K562 (cell line): ENCODE results near the gene PILRA. TPM values are rescaled to one million over a fixed set of nuclear protein-coding genes. Genes with fewer than 3 reads are reported as not detected.
A peak's percentile ranks its signal among the peaks of the same experiment; 100 is the strongest.

Experiments
- ATF3 ChIP-seq, 2 experiments: fragments of 450-650 bp in 1 of 2; sonication (generic) in 1 of 2; formaldehyde crosslinking in 1 of 2; IDR thresholded peaks in 1 of 2; conservative IDR thresholded peaks in 1 of 2; 2 replicates each; pipeline versions ENCODE4 v1.6.1 to v1.8.1; 2016 to 2023; ENCODE audit warnings: mild to moderate bottlenecking in 2 of 2, moderate library complexity in 2 of 2, inconsistent platforms in 1 of 2, missing genetic modification reagents in 1 of 2
- ATF7 ChIP-seq: fragments of 450-650 bp; IDR thresholded peaks from 2 replicates; pipeline ENCODE4 v1.7.1; 2014; ENCODE audit warnings: mild to moderate bottlenecking, moderate library complexity
- ETV1 ChIP-seq: fragments of 450-650 bp; conservative IDR thresholded peaks from 2 replicates; pipeline ENCODE4 v1.6.1; 2016; ENCODE audit warnings: missing genetic modification characterization, control low read depth, low read depth, missing compliant biosample characterization
- FOXK1 ChIP-seq: sonication (generic); formaldehyde crosslinking; IDR thresholded peaks from 2 replicates; pipeline ENCODE4 v1.8.0; 2022; ENCODE audit warnings: missing genetic modification reagents, mild to moderate bottlenecking, borderline replicate concordance
- FOXM1 ChIP-seq, 2 experiments: fragments of 450-650 bp in 1 of 2; sonication (generic) in 1 of 2; formaldehyde crosslinking in 1 of 2; IDR thresholded peaks; 2 replicates each; pipeline versions ENCODE4 v1.6.1 to v1.9.0; 2017 to 2022; ENCODE audit warnings: low read depth in 2 of 2, mild to moderate bottlenecking in 2 of 2, missing genetic modification reagents in 1 of 2, moderate library complexity in 1 of 2
- MBD2 ChIP-seq: sonication (generic); IDR thresholded peaks from 2 replicates; pipeline ENCODE4 v1.6.1; 2016; ENCODE audit warnings: low read depth, borderline replicate concordance
- PHB ChIP-seq: fragments of 250-450 bp; sonication (Bioruptor Pico); IDR thresholded peaks from 2 replicates; pipeline ENCODE4 v1.5.0; 2021
- RAD51 ChIP-seq: fragments of 450-650 bp; IDR thresholded peaks from 2 replicates; pipeline ENCODE4 v1.7.1; 2016; ENCODE audit warnings: low read depth, mild to moderate bottlenecking, borderline replicate concordance
- REST ChIP-seq, 2 experiments: fragments of 450-650 bp; formaldehyde crosslinking in 1 of 2; IDR thresholded peaks; 2 replicates each; pipeline versions ENCODE4 v1.4.0 to v1.6.1; 2014 to 2020; ENCODE audit warnings: mild to moderate bottlenecking in 2 of 2, borderline replicate concordance in 1 of 2, low read depth in 1 of 2
- RNF2 ChIP-seq: sonication (generic); IDR thresholded peaks from 2 replicates; pipeline ENCODE4 v1.6.1; 2016
- SAFB ChIP-seq: fragments of 200-400 bp; formaldehyde crosslinking; IDR thresholded peaks from 2 replicates; pipeline ENCODE4 v1.6.1; 2017; ENCODE audit warnings: low read depth, low read length, borderline replicate concordance
- SIN3B ChIP-seq: fragments of 450-650 bp; IDR thresholded peaks from 2 replicates; pipeline ENCODE4 v1.6.1; 2017; ENCODE audit warnings: low read depth, mild to moderate bottlenecking, moderate library complexity
- SMARCA4 ChIP-seq: fragments of 450-650 bp; IDR thresholded peaks from 2 replicates; pipeline ENCODE4 v1.6.1; 2016
- ZNF121 ChIP-seq: sonication (generic); formaldehyde crosslinking; conservative IDR thresholded peaks from 2 replicates; pipeline ENCODE4 v1.8.0; 2022; ENCODE audit warnings: missing genetic modification reagents
- ZNF134 ChIP-seq: fragments of 250-450 bp; sonication (Bioruptor Pico); conservative IDR thresholded peaks from 2 replicates; pipeline ENCODE4 v1.4.0; 2020
- polyA plus RNA-seq, 8 experiments: library from polyadenylated mRNA; depleted of rRNA in 4 of 8; stranded (reverse) in 5 of 8; unstranded in 3 of 8; fragments of >200 nt; fragmentation: Nextera tagmentation in 2 of 8; fragmentation: Illumina TruSeq in 1 of 8; extraction: Ambion mirVana in 2 of 8; extraction: Trizol in 1 of 8; gene quantifications; 2 replicates each; pipeline versions ENCODE4 v1.2.1 to v1.2.3, GENCODE V29; 2011 to 2014; ENCODE audit warnings: inconsistent platforms in 1 of 8, missing spikeins in 1 of 8
- total RNA-seq, 7 experiments: library from RNA; depleted of rRNA in 6 of 7; stranded (reverse); fragments of >200 nt in 6 of 7; fragmentation: Illumina TruSeq in 2 of 7; extraction: Trizol in 2 of 7; gene quantifications; 2 replicates each; pipeline versions ENCODE4 v1.2.1 to v1.2.3, GENCODE V29; 2011 to 2021; ENCODE audit warnings: low replicate concordance in 1 of 7
- TF ChIP-seq, protein P1 (sequence below): fragments of 450-650 bp; formaldehyde crosslinking; IDR thresholded peaks from 2 replicates; pipeline ENCODE4 v1.4.0; 2022; ENCODE audit warnings: missing genetic modification characterization

PILRA gene
- total and polyA plus RNA-seq, 9 of the 15 experiments (the other 6 are each of a cell fraction or from before 2014, with no cell fraction given) = 0.13 to 1.8 (median 0.62) TPM

- peak; percentile 49; the same call in 1 of the 2 replicates for TF ChIP-seq REST (IDR thresholded peaks at IDR 0.05; ENCODE audit: borderline replicate concordance)
- no peak for TF ChIP-seq REST (CRISPR knock-in tag; IDR thresholded peaks at IDR 0.05; ENCODE audit: low read depth)
- no peak for TF ChIP-seq ZNF134 (CRISPR knock-in tag)
- TF ChIP-seq, protein P1, sequence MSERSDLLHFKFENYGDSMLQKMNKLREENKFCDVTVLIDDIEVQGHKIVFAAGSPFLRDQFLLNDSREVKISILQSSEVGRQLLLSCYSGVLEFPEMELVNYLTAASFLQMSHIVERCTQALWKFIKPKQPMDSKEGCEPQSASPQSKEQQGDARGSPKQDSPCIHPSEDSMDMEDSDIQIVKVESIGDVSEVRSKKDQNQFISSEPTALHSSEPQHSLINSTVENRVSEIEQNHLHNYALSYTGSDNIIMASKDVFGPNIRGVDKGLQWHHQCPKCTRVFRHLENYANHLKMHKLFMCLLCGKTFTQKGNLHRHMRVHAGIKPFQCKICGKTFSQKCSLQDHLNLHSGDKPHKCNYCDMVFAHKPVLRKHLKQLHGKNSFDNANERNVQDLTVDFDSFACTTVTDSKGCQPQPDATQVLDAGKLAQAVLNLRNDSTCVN (CRISPR knock-in tag) = peak; percentile 71; the same call in 1 of the 2 replicates
- TF ChIP-seq FOXK1 (CRISPR knock-in tag) = peak; percentile 72; the same call in 1 of the 2 replicates
- no peak for TF ChIP-seq ZNF121 (CRISPR knock-in tag)
- TF ChIP-seq ATF7 = peak; percentile 95
- TF ChIP-seq SMARCA4 = peak; percentile 4; the same call in 1 of the 2 replicates
- peak; percentile 92 for TF ChIP-seq FOXM1 (IDR thresholded peaks at IDR 0.05; ENCODE audit: low read depth)
- TF ChIP-seq FOXM1 (CRISPR knock-in tag; IDR thresholded peaks at IDR 0.05; ENCODE audit: low read depth) = no peak; the same call in 1 of the 2 replicates
- peak; percentile 64 for TF ChIP-seq MBD2
- TF ChIP-seq ATF3 (IDR thresholded peaks at IDR 0.05) = peak; percentile 56; the same call in 1 of the 2 replicates
- peak; percentile 37 for TF ChIP-seq ATF3 (CRISPR knock-in tag; conservative IDR thresholded peaks at IDR 0.05)
- 0 out of 2 replicates have a peak, but pooled peaks have one; percentile 5 for TF ChIP-seq SIN3B
- peak; percentile 6 for TF ChIP-seq ETV1 (tag)
- peak; percentile 98; the same call in 1 of the 2 replicates for TF ChIP-seq PHB
- TF ChIP-seq RAD51 = peak; percentile 88
- no peak for TF ChIP-seq SAFB
- TF ChIP-seq RNF2 = peak; percentile 68; the same call in 1 of the 2 replicates
Observed at GRCh38 chr7:100428967-100429636, 55.8 kb downstream of the PILRA start (continued).
